ENCODE results near the gene FAM117B. TPM values are rescaled to one million over a fixed set of nuclear protein-coding genes. Genes with fewer than 3 reads are reported as not detected.

The FAM117B gene
- total RNA-seq = 10 to 100 TPM; 23.4 to 25.0 TPM

DNA sequence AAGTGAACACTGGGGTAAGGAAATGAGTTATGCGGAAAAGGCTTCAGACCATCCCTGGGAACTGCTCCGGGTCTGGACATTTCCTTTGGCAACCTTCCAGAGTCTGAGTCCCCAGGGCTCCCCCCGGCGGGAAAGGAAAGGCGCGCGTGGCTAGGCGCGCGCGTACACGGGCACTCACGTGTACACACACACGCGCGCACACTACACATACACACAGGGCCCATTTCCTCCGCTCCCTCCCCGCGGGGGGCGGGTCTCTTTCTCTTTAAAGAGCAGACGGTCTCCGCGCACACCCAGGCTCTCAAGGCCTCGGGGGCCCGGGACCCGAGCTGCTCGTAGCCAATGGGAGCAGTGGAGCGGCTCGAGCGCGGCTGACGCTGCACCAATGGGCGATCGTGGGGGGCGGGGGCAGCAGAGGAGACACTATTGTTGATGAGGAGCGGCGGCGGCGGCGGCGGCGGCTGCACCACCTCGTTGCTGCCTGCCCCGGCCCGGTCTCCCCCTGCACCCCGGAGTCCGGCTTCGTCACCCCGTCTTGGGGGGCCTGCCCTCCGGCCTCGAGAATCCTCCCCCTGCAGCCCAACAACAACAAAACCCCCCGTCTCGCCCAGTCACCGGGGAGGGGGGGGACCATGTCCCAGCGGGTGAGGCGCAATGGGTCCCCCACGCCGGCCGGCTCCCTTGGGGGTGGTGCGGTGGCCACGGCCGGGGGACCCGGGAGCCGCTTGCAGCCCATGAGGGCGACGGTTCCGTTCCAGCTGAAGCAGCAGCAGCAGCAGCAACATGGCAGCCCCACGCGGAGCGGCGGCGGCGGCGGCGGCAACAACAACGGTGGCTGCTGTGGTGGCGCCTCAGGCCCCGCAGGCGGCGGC lies at the start of gene FAM117B:
Gene FAM117B (plus strand): TSS at position 414 of the 872 bp plus-strand sequence. CDS start 219 bp downstream, at position 633.
- Mint-ChIP-seq H3K27me3 (no peaks in the 10 kb centered on the region), H3K9me3 (no peaks in the 10 kb centered on the region), H3K4me3 (peak within 1 kb of the TSS; percentile 92), H3K27ac (peak within 1 kb of the TSS; percentile 96), H3K4me1 (peaks cover 41% of the 10 kb centered on the region), H3K36me3 (peaks cover 15% of the 10 kb centered on the region)
- DNase-seq = peak; percentile 99

DNA sequence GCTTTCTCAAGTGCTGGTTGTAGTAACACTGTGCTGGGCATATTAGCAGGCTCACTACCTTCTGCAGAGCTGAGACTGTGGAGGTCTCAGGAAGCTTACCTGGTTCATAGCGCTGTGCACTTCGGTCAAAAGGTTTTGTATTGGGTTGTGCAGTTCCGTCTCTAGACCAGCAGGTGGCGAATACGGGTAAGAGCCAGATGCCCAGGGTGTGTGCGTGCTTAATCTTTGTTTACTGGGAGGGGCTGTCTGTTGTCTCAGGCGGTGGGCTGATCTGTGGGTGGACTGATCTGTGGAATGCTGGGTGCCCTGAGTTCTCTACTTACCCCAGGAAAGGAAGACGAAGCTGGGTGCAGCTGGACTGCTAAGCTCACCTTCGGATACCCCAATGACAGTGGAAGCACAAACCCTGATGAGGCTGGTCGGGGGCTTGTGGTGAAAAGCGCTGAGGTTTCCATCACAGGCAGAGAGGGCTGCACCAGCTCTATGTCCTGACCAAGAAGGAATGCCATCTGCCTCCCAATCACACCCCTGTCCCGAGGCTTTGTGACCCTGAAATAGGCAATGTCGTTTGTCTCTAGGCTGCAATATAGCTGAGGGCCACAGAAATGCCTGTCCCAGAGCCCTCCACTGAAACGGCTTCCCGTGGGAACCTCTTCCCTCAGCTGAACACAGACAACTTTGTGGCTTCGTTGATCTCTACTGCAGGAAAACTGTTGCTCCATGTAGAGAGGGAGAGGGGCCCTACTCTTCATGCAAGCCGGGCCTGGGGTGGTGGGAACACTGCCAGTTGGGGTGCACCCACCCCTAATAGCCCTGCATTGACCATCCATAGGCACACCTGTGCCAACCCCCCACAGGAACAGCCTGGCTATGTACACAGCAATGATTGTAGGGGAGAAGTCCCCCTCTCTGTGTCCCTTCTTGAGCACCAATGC lies 45.9 kb upstream of the FAM117B start:
- Mint-ChIP-seq H3K4me3 (peak overlapping the region; percentile 55), H3K36me3 (no peaks in the 10 kb centered on the region), H3K27me3 (no peaks in the 10 kb centered on the region), H3K27ac (peak overlapping the region; percentile 71), H3K4me1 (peaks cover 10% of the 10 kb centered on the region), H3K9me3 (no peaks in the 10 kb centered on the region)
- peak; percentile 59 for DNase-seq

DNA sequence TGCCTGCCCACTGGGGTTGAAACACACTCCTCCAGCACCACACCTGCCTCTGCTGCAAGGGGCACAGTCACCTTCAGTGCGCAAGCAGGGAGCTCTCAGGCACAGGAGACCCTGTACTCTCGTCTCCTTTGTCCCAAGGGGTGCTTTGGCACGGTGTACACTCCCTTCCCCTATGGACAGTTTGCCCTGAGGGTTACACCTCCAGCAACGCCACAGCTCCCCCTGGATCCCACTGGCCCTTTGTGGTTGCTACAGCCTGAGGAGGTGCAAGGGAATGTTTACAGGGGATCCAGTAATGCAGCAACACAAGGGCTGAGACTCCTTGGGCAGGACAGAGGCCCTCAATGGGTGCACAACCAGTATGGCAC lies 45.2 kb upstream of the FAM117B start:
- no peaks in the 10 kb centered on the region for H3K36me3 Mint-ChIP-seq

DNA sequence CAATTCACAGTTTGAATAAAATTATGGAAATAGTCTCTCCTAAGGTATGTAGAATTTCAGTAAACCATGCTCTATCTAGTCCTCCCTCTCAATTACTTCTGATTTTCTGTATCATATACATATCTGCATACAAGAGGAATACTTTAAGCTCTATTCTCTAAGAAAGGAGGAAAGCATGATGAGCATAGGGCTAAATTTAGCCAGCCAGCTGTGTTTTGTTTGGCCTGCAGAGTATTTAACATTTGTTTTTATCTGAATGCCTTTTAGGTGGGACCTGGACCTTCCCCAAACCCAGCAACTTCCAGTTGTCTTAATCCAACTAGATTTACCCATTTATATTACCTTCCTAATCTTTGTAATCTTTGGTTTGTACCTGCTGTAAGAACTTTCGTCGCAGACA lies 42.2 kb upstream of the FAM117B start:
- peaks cover 18% of the 10 kb centered on the region for H3K4me1 Mint-ChIP-seq

More for the DNA sequence above, 45.2 kb upstream of the FAM117B start:
- H3K9me3 Mint-ChIP-seq = no peaks in the 10 kb centered on the region
- peaks cover 10% of the 10 kb centered on the region for H3K4me1 Mint-ChIP-seq
- H3K27ac Mint-ChIP-seq = no peak overlapping the region
- H3K4me3 Mint-ChIP-seq = no peak overlapping the region
- H3K27me3 Mint-ChIP-seq = no peaks in the 10 kb centered on the region
- no peak for DNase-seq

DNA sequence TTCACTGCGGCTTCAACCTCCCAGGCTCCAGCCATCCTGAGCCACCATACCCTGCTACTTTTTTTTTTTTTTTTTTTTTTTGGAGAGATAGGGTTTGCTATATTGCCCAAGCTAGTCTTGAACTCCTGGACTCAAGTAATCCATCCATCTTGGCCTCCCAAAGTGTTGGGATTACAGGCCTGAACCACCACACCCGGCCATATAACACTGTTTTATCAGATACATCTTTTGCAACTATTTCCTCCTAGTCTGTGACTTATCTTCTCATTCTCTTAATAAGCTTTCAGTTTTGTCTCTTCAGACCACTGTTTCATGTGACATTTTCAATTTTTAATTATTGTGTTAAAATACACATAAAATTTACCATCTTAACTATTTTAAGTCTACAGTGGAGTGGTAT lies 35.7 kb upstream of the FAM117B start:
- Mint-ChIP-seq H3K27ac (no peak overlapping the region), H3K9me3 (no peaks in the 10 kb centered on the region), H3K4me3 (no peak overlapping the region), H3K36me3 (peaks cover 2% of the 10 kb centered on the region), H3K27me3 (no peaks in the 10 kb centered on the region), H3K4me1 (peaks cover 18% of the 10 kb centered on the region)
- no peak for DNase-seq

More for the DNA sequence above, 42.2 kb upstream of the FAM117B start:
- H3K27ac Mint-ChIP-seq = no peak overlapping the region
- DNase-seq = no peak
- no peak overlapping the region for H3K4me3 Mint-ChIP-seq
- H3K9me3 Mint-ChIP-seq = no peaks in the 10 kb centered on the region
- no peaks in the 10 kb centered on the region for H3K27me3 Mint-ChIP-seq
- H3K36me3 Mint-ChIP-seq = no peaks in the 10 kb centered on the region

- Mint-ChIP-seq H3K36me3 (peaks cover 2% of the 10 kb centered on the region), H3K27me3 (no peaks in the 10 kb centered on the region), H3K4me1 (peaks cover 21% of the 10 kb centered on the region), H3K9me3 (no peaks in the 10 kb centered on the region), H3K27ac (no peak overlapping the region), H3K4me3 (no peak overlapping the region)
- DNase-seq = no peak
Measured at GRCh38 chr2:202599911-202600310, 34.9 kb upstream of the FAM117B start.

DNA sequence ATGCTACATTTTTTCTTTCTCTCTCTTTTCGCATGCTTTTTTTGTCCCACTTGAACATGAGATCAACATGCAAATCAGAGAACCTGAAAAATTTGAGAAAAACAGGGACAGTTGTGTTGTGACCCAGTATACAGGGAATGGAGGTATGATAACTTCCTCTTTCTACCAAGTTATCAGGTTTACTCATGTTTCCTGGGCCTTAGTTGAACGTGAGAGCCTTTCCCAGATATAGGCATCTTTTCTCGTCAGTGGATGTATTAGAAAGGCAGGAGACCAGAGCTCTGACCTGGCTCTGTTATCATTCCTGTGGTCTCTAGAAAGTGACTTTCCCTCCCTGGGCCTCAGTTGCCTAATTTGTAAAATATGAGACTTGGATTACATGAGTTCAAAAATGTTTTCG lies 30.1 kb upstream of the FAM117B start:
- H3K27me3 Mint-ChIP-seq = no peaks in the 10 kb centered on the region
- DNase-seq = no peak
- peaks cover 15% of the 10 kb centered on the region for H3K4me1 Mint-ChIP-seq
- H3K27ac Mint-ChIP-seq = peak overlapping the region; percentile 85
- H3K4me3 Mint-ChIP-seq = no peak overlapping the region
- peaks cover 2% of the 10 kb centered on the region for H3K36me3 Mint-ChIP-seq
- H3K9me3 Mint-ChIP-seq = peaks cover 5% of the 10 kb centered on the region

DNA sequence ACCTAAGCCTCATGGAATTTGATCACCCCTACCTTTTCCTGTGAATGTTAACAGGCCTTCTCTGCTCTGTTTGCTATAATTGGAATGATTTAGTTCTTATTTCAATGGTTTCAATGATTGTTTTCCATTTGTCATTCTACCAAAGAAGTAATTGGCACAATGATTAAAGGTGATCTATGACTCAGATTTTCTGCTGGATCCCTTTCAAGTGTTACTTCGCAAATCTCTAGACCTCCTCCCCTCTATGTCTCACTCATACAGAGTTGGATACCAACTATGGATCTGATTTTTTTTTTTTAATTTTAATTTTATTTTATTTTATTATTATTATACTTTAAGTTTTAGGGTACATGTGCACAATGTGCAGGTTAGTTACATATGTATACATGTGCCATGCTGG lies 29.6 kb upstream of the FAM117B start:
- Mint-ChIP-seq H3K27me3 (no peaks in the 10 kb centered on the region), H3K27ac (peak overlapping the region; percentile 85), H3K9me3 (peaks cover 5% of the 10 kb centered on the region), H3K36me3 (peaks cover 2% of the 10 kb centered on the region), H3K4me1 (peaks cover 19% of the 10 kb centered on the region), H3K4me3 (no peak overlapping the region)
- no peak for DNase-seq

- Mint-ChIP-seq H3K36me3 (peaks cover 2% of the 10 kb centered on the region), H3K4me1 (peaks cover 14% of the 10 kb centered on the region), H3K27ac (no peak overlapping the region), H3K4me3 (no peak overlapping the region), H3K9me3 (peaks cover 5% of the 10 kb centered on the region), H3K27me3 (no peaks in the 10 kb centered on the region)
- DNase-seq = no peak
Measured at GRCh38 chr2:202608142-202608852, 26.5 kb upstream of the FAM117B start.

DNA sequence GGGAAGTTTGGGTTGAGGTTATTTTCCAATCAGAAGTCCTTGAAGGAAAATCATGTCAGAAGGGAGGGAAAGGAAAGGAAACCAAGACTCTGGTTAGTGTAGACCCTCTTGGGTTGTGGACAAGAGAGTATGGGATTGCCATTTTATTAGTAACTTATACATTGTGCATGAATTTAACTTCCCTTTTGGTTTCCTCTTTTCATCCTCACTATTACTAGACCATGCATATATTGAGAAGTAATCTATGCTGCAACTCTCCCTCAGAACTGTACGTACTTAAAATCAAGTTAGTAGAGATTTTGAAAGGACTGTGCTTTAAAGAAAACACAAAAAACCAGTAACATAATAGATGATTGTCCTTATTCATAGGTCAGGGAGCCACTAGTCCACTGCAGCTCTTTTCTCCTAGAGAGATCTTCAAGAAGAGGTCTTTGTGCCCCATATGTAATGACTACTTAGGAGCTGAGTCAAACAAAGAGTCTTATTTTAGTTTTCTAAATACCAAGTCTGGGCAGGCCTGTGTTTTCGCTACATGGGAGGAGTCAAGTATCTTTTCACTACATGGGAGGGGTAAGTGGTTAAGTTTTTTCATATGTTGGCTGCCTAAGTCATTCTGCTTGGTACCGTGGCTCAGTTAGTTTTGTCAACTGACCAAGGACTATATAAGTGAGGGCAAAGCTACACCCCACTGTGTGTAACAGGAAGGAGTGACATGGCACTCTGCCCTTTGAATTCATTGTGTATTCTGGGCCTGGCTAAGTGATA lies 25.2 kb upstream of the FAM117B start:
- Mint-ChIP-seq H3K9me3 (peaks cover 5% of the 10 kb centered on the region), H3K36me3 (no peaks in the 10 kb centered on the region), H3K27ac (no peak overlapping the region), H3K4me3 (no peak overlapping the region), H3K27me3 (no peaks in the 10 kb centered on the region), H3K4me1 (peaks cover 14% of the 10 kb centered on the region)
- no peak for DNase-seq

- Mint-ChIP-seq H3K27me3 (no peaks in the 10 kb centered on the region), H3K27ac (no peak overlapping the region), H3K4me1 (peaks cover 7% of the 10 kb centered on the region), H3K9me3 (peaks cover 2% of the 10 kb centered on the region), H3K36me3 (no peaks in the 10 kb centered on the region), H3K4me3 (no peak overlapping the region)
- DNase-seq = no peak
Measured at GRCh38 chr2:202610380-202610779, 24.4 kb upstream of the FAM117B start.

- DNase-seq = no peak
- Mint-ChIP-seq H3K4me3 (no peak overlapping the region), H3K27ac (no peak overlapping the region), H3K9me3 (peaks cover 1% of the 10 kb centered on the region), H3K36me3 (no peaks in the 10 kb centered on the region), H3K27me3 (no peaks in the 10 kb centered on the region), H3K4me1 (peaks cover 7% of the 10 kb centered on the region)
Measured at GRCh38 chr2:202612145-202612544, 22.6 kb upstream of the FAM117B start.

- Mint-ChIP-seq H3K36me3 (no peaks in the 10 kb centered on the region), H3K9me3 (no peaks in the 10 kb centered on the region), H3K27ac (no peak overlapping the region), H3K27me3 (no peaks in the 10 kb centered on the region), H3K4me3 (no peak overlapping the region), H3K4me1 (peaks cover 7% of the 10 kb centered on the region)
- DNase-seq = no peak
Measured at GRCh38 chr2:202613479-202613878, 21.3 kb upstream of the FAM117B start.

DNA sequence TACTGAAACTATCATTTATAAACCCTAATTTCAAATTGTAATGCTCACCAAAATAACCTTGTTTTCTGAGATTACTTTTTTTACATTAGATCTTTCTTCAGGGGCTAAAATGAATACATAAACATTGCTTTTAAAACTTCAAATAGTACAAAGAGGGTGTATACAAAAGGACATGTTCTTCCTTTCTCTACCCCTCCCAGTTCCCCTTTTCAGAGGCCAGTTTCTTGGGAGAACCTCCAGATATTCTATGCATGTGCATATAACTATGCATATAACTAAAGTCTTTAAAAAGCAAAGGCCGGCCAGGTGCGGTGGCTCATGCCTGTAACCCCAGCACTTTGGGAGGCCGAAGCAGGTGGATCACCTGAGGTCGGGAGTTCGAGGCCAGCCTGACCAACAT lies 10.6 kb upstream of the FAM117B start:
- Mint-ChIP-seq H3K27ac (no peak overlapping the region), H3K36me3 (no peaks in the 10 kb centered on the region), H3K4me1 (peaks cover 3% of the 10 kb centered on the region), H3K9me3 (no peaks in the 10 kb centered on the region), H3K4me3 (no peak overlapping the region), H3K27me3 (no peaks in the 10 kb centered on the region)
- no peak for DNase-seq
